Measurements from ENCODE around the gene B3GNT9.

B3GNT9 gene, protein sequence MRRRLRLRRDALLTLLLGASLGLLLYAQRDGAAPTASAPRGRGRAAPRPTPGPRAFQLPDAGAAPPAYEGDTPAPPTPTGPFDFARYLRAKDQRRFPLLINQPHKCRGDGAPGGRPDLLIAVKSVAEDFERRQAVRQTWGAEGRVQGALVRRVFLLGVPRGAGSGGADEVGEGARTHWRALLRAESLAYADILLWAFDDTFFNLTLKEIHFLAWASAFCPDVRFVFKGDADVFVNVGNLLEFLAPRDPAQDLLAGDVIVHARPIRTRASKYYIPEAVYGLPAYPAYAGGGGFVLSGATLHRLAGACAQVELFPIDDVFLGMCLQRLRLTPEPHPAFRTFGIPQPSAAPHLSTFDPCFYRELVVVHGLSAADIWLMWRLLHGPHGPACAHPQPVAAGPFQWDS

GRCh38 chr16:67150833-67151396 is at the start of gene B3GNT9:
TSS of gene B3GNT9 (minus strand) at chr16:67150998. CDS start at chr16:67150485, 513 bp downstream.
- Histone ChIP-seq H3K27me3 (ENCODE audit: control insufficient read depth, insufficient read depth, low read length) (no peaks in the 10 kb centered on the region), H3K4me1 (ENCODE audit: control insufficient read depth, insufficient read depth, low read length) (peaks cover 16% of the 10 kb centered on the region), H3K9ac (ENCODE audit: low read length) (peak within 1 kb of the TSS; percentile 72), H3K36me3 (ENCODE audit: control insufficient read depth, insufficient read depth, low read length) (peaks cover 3% of the 10 kb centered on the region), H3K9me3 (ENCODE audit: control insufficient read depth, low read length) (no peaks in the 10 kb centered on the region), H3K4me3 (ENCODE audit: low read length) (peak within 1 kb of the TSS; percentile 57)

DNA sequence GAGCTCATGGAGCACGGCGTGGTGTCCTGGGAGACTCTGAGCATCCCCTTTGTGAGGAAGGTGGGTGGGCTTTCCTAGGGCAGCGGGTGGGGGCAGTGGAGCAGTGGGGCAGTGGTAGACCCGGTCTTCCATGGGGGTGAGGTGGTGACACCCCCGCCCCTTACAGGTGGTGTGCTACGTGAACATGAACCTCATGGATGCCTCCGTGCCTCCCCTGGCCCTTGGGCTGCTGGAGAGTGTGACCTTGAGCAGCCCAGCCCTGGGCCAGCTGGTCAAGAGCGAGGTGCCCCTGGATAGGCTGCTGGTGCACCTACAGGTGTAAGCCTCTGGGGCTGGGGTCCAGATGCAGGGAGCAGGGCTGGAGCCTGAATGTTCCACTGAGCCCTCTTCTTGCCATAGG is 49.7 kb upstream of the B3GNT9 start:
- H3K4me1 ChIP-seq (ENCODE audit: control insufficient read depth, insufficient read depth, low read length), result peaks cover 24% of the 10 kb centered on the region
- no peak overlapping the region for H3K4me3 ChIP-seq (ENCODE audit: low read length)
- H3K27me3 ChIP-seq (ENCODE audit: control insufficient read depth, insufficient read depth, low read length), result no peaks in the 10 kb centered on the region
- H3K9ac ChIP-seq (ENCODE audit: low read length), result no peak overlapping the region
- peaks cover 19% of the 10 kb centered on the region for H3K36me3 ChIP-seq (ENCODE audit: control insufficient read depth, insufficient read depth, low read length)
- H3K9me3 ChIP-seq (ENCODE audit: control insufficient read depth, low read length), result no peaks in the 10 kb centered on the region

DNA sequence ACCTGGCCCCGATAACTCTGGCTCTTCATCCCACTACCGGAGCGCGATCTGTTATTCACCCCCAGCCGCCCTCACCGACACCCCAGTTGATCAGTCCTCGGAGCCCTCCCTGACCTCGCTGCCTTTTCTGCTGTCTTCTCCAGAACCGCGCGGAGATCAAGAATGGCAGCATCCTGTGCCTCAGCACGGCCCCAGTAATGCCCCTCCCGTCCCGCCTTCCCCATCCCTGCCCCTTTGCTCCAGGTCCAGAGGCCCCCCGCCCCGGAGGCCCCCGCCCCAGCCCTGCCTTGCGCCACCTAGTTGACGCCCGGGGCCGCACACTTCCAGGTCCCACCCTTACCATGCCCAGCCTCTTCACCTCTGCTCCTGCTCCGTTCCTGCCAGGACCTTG is 49.0 kb upstream of the B3GNT9 start:
- H3K9ac ChIP-seq (ENCODE audit: low read length), result peak overlapping the region; percentile 80
- H3K27me3 ChIP-seq (ENCODE audit: control insufficient read depth, insufficient read depth, low read length), result no peaks in the 10 kb centered on the region
- H3K36me3 ChIP-seq (ENCODE audit: control insufficient read depth, insufficient read depth, low read length), result peaks cover 23% of the 10 kb centered on the region
- H3K4me3 ChIP-seq (ENCODE audit: low read length), result peak overlapping the region; percentile 18
- H3K9me3 ChIP-seq (ENCODE audit: control insufficient read depth, low read length), result no peaks in the 10 kb centered on the region
- H3K4me1 ChIP-seq (ENCODE audit: control insufficient read depth, insufficient read depth, low read length), result peaks cover 24% of the 10 kb centered on the region

DNA sequence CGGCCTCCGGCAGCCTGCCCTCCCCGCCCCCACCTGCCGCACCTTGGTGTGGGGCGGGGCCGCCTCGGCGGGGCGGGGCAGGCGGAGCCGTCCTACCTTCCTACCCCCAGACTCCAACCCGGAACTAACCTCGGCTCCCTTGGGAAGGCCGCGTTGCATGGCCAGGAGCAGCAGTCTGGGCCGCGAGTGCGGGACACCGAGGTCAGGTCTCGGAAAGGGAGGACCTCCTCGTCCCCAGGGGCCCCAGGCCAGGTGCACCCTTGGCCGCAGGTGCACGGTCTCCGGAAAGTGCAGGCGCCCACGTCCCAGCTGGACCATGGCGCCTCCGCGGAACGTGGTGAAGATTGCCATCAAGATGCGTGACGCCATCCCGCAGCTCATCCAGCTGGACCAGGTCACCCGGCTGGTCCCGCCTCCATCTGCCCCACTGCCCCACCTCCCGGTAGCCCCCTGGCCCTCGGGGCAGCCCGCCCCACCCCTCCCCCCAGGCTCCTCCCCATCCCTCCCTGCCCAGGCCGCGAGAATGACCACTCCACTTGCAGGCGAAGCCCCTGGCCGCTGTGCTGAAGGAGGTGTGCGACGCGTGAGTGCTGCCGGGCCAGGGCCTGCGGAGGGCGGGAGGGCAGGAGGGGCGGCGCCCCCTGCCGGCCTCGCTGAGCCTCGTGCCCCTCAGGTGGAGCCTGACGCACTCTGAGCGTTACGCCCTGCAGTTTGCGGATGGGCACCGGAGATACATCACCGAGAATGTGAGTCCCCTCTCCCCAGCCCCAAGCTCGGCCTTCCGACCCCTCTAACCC is 48.4 kb upstream of the B3GNT9 start, which contains the start of gene ELMO3:
Gene ELMO3, plus strand, starts transcription at position 121 of the 797 bp plus-strand sequence. Its CDS starts 196 bp downstream, at position 317.
- no peaks in the 10 kb centered on the region for H3K9me3 ChIP-seq (ENCODE audit: control insufficient read depth, low read length)
- peak within 1 kb of the TSS; percentile 80 for H3K9ac ChIP-seq (ENCODE audit: low read length)
- peaks cover 28% of the 10 kb centered on the region for H3K36me3 ChIP-seq (ENCODE audit: control insufficient read depth, insufficient read depth, low read length)
- peak within 1 kb of the TSS; percentile 41 for H3K4me3 ChIP-seq (ENCODE audit: low read length)
- peaks cover 27% of the 10 kb centered on the region for H3K4me1 ChIP-seq (ENCODE audit: control insufficient read depth, insufficient read depth, low read length)
- no peaks in the 10 kb centered on the region for H3K27me3 ChIP-seq (ENCODE audit: control insufficient read depth, insufficient read depth, low read length)

DNA sequence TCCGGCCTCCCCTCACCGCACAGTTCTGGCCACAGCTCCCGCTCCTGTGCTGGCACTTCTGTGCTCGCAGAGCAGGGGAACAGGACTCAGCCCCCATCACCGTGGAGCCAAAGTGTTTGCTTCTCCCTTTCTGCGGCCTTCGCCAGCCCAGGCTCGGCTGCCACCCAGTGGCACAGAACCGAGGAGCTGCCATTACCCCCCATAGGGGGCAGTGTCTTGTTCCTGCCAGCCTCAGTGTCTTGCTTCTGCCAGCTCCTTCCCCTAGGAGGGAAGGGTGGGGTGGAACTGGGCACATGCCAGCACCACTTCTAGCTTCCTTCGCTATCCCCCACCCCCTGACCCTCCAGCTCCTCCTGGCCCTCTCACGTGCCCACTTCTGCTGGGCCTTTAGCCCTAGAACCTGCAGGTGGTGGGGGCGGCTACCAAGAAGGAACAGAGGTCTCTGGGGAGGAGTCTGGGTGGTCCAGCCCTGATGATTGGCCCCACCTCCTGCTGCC is 47.5 kb upstream of the B3GNT9 start:
- Histone ChIP-seq H3K36me3 (ENCODE audit: control insufficient read depth, insufficient read depth, low read length) (peaks cover 28% of the 10 kb centered on the region), H3K27me3 (ENCODE audit: control insufficient read depth, insufficient read depth, low read length) (no peaks in the 10 kb centered on the region), H3K9me3 (ENCODE audit: control insufficient read depth, low read length) (no peaks in the 10 kb centered on the region), H3K4me1 (ENCODE audit: control insufficient read depth, insufficient read depth, low read length) (peaks cover 37% of the 10 kb centered on the region), H3K9ac (ENCODE audit: low read length) (peak overlapping the region; percentile 32), H3K4me3 (ENCODE audit: low read length) (no peak overlapping the region)

- Histone ChIP-seq H3K9me3 (ENCODE audit: control insufficient read depth, low read length) (no peaks in the 10 kb centered on the region), H3K9ac (ENCODE audit: low read length) (peak overlapping the region; percentile 32), H3K36me3 (ENCODE audit: control insufficient read depth, insufficient read depth, low read length) (peaks cover 28% of the 10 kb centered on the region), H3K4me1 (ENCODE audit: control insufficient read depth, insufficient read depth, low read length) (peaks cover 42% of the 10 kb centered on the region), H3K4me3 (ENCODE audit: low read length) (no peak overlapping the region), H3K27me3 (ENCODE audit: control insufficient read depth, insufficient read depth, low read length) (no peaks in the 10 kb centered on the region)
Measured at GRCh38 chr16:67197704-67198103, 46.9 kb upstream of the B3GNT9 start.

DNA sequence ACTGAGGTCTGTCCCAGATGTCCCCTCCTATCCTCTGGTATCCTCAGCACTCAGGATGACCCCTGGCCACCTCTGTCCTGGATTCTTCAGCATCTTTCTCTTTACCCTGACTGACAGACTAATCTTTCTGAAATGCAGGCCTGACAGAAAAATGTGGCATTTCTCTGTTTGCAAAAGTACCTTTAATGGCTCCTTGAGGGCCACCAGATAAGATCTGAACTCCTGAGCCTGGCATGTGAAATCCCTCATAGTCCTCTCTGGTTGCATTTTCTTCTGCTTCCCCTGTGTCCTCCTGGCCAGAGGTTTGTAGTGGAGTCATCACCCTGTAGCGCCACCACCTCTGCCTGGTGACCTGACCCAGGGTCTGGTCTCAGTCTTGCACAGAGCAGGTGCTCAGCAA is 46.1 kb upstream of the B3GNT9 start:
- peaks cover 28% of the 10 kb centered on the region for H3K36me3 ChIP-seq (ENCODE audit: control insufficient read depth, insufficient read depth, low read length)
- no peak overlapping the region for H3K4me3 ChIP-seq (ENCODE audit: low read length)
- H3K9me3 ChIP-seq (ENCODE audit: control insufficient read depth, low read length), result no peaks in the 10 kb centered on the region
- peaks cover 44% of the 10 kb centered on the region for H3K4me1 ChIP-seq (ENCODE audit: control insufficient read depth, insufficient read depth, low read length)
- H3K9ac ChIP-seq (ENCODE audit: low read length), result no peak overlapping the region
- H3K27me3 ChIP-seq (ENCODE audit: control insufficient read depth, insufficient read depth, low read length), result no peaks in the 10 kb centered on the region

GRCh38 chr16:67195676-67196075 is 44.9 kb upstream of the B3GNT9 start:
- Histone ChIP-seq H3K36me3 (ENCODE audit: control insufficient read depth, insufficient read depth, low read length) (peaks cover 28% of the 10 kb centered on the region), H3K9me3 (ENCODE audit: control insufficient read depth, low read length) (no peaks in the 10 kb centered on the region), H3K27me3 (ENCODE audit: control insufficient read depth, insufficient read depth, low read length) (no peaks in the 10 kb centered on the region), H3K4me1 (ENCODE audit: control insufficient read depth, insufficient read depth, low read length) (peaks cover 53% of the 10 kb centered on the region), H3K4me3 (ENCODE audit: low read length) (no peak overlapping the region), H3K9ac (ENCODE audit: low read length) (no peak overlapping the region)

DNA sequence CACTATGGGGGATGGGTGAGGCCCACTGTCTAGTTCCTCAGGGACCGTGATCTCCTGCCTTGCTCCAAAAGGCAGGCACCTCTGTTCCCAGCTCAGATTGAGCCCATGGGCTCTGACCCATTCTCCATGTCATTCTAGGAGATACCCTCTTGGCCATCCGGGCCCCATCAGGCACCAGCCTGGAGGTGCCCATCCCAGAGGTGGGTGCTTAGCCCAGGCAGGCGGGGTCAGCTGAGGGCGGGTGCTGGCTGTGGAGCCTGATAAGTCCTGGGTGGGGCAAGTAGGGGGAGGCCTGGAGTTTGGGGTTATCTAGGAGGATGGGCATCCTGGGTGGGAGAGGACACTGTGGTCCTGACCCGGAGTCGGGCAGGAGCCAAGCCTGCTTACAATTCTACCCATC is 43.5 kb upstream of the B3GNT9 start:
- no peak overlapping the region for H3K9ac ChIP-seq (ENCODE audit: low read length)
- no peak overlapping the region for H3K4me3 ChIP-seq (ENCODE audit: low read length)
- H3K36me3 ChIP-seq (ENCODE audit: control insufficient read depth, insufficient read depth, low read length), result peaks cover 25% of the 10 kb centered on the region
- peaks cover 51% of the 10 kb centered on the region for H3K4me1 ChIP-seq (ENCODE audit: control insufficient read depth, insufficient read depth, low read length)
- no peaks in the 10 kb centered on the region for H3K9me3 ChIP-seq (ENCODE audit: control insufficient read depth, low read length)
- H3K27me3 ChIP-seq (ENCODE audit: control insufficient read depth, insufficient read depth, low read length), result no peaks in the 10 kb centered on the region

GRCh38 chr16:67193536-67193935 is 42.7 kb upstream of the B3GNT9 start:
- Histone ChIP-seq H3K9ac (ENCODE audit: low read length) (peak overlapping the region; percentile 84), H3K4me1 (ENCODE audit: control insufficient read depth, insufficient read depth, low read length) (peaks cover 48% of the 10 kb centered on the region), H3K36me3 (ENCODE audit: control insufficient read depth, insufficient read depth, low read length) (peaks cover 25% of the 10 kb centered on the region), H3K9me3 (ENCODE audit: control insufficient read depth, low read length) (no peaks in the 10 kb centered on the region), H3K27me3 (ENCODE audit: control insufficient read depth, insufficient read depth, low read length) (no peaks in the 10 kb centered on the region), H3K4me3 (ENCODE audit: low read length) (peak overlapping the region; percentile 71)

GRCh38 chr16:67192781-67193361 is 42.1 kb upstream of the B3GNT9 start:
- Histone ChIP-seq H3K4me1 (ENCODE audit: control insufficient read depth, insufficient read depth, low read length) (peaks cover 41% of the 10 kb centered on the region), H3K9ac (ENCODE audit: low read length) (peak overlapping the region; percentile 84), H3K4me3 (ENCODE audit: low read length) (peak overlapping the region; percentile 71), H3K9me3 (ENCODE audit: control insufficient read depth, low read length) (no peaks in the 10 kb centered on the region), H3K36me3 (ENCODE audit: control insufficient read depth, insufficient read depth, low read length) (peaks cover 21% of the 10 kb centered on the region), H3K27me3 (ENCODE audit: control insufficient read depth, insufficient read depth, low read length) (no peaks in the 10 kb centered on the region)
